HG02678 (cell line): ENCODE results near the gene CTNNA3.

ENCODE experiments used
- ATAC-seq: cut with Tn5 transposase; IDR thresholded peaks from one replicate; pipeline ENCODE4 v1.9.1; 2021; ENCODE audit warnings: mild to moderate bottlenecking, moderate library complexity; ENCODE audit not compliant: unreplicated experiment

Gene CTNNA3

GRCh38 chr10:67666416-67667034 is 29.5 kb downstream of the CTNNA3 start:
- no peak for ATAC-seq

GRCh38 chr10:67665491-67665890 is 30.5 kb downstream of the CTNNA3 start:
- ATAC-seq, result no peak

- no peak for ATAC-seq
Observed at GRCh38 chr10:67664942-67665341, 31.1 kb downstream of the CTNNA3 start.

GRCh38 chr10:67663449-67664087 is 32.4 kb downstream of the CTNNA3 start:
- ATAC-seq, result no peak

- ATAC-seq, result no peak
Observed at GRCh38 chr10:67662415-67662814, 33.6 kb downstream of the CTNNA3 start.

GRCh38 chr10:67659497-67659896 is 36.5 kb downstream of the CTNNA3 start:
- ATAC-seq, result no peak

GRCh38 chr10:67657775-67658174 is 38.2 kb downstream of the CTNNA3 start:
- no peak for ATAC-seq

GRCh38 chr10:67650558-67650957 is 45.4 kb downstream of the CTNNA3 start:
- ATAC-seq, result no peak

GRCh38 chr10:67648613-67649229 is 47.3 kb downstream of the CTNNA3 start:
- ATAC-seq, result no peak

- ATAC-seq, result no peak
Observed at GRCh38 chr10:67630904-67631303, 65.1 kb downstream of the CTNNA3 start.

GRCh38 chr10:67629461-67629971 is 66.5 kb downstream of the CTNNA3 start:
- ATAC-seq, result no peak

- no peak for ATAC-seq
Observed at GRCh38 chr10:67622984-67623383, 73.0 kb downstream of the CTNNA3 start.

- no peak for ATAC-seq
Observed at GRCh38 chr10:67622511-67622910, 73.5 kb downstream of the CTNNA3 start.

GRCh38 chr10:67621834-67622233 is 74.2 kb downstream of the CTNNA3 start:
- no peak for ATAC-seq

- ATAC-seq, result no peak
Observed at GRCh38 chr10:67618116-67618515, 77.9 kb downstream of the CTNNA3 start.

GRCh38 chr10:67612577-67613537 is 83.1 kb downstream of the CTNNA3 start:
- ATAC-seq, result peak; percentile 64

- ATAC-seq, result no peak
Observed at GRCh38 chr10:67612176-67612575, 83.8 kb downstream of the CTNNA3 start.

GRCh38 chr10:67609996-67610793 is 85.8 kb downstream of the CTNNA3 start:
- no peak for ATAC-seq

- no peak for ATAC-seq
Observed at GRCh38 chr10:67608001-67608400, 88.0 kb downstream of the CTNNA3 start.

GRCh38 chr10:67607472-67607871 is 88.5 kb downstream of the CTNNA3 start:
- ATAC-seq, result no peak
